Smooth muscle cell (in vitro differentiated cells): ENCODE measurements around the gene TMBIM1. TPM values are rescaled to one million over a fixed set of nuclear protein-coding genes. Genes with fewer than 3 reads are reported as not detected.
"Not testable (repeated sequence)": the region's sequence is repeated elsewhere in the genome, so short reads cannot be mapped to it uniquely, and the experiment has no call there.

Source experiments
- DNase-seq: peaks from one replicate; lab custom pipeline; 2025; ENCODE audit not compliant: unreplicated experiment; lab: John Stamatoyannopoulos, UW
- H2AFZ ChIP-seq: fragments of 200-600 bp; sonication (generic); 2 replicates; pipeline ENCODE4 v1.6.0; 2016; ENCODE audit warnings: antibody characterized with exemption, low read depth, mild to moderate bottlenecking
- H3F3A ChIP-seq: fragments of 200-600 bp; sonication (generic); 2 replicates; pipeline ENCODE4 v1.6.0; 2017; ENCODE audit warnings: antibody characterized with exemption, low read depth
- H3K27ac ChIP-seq: fragments of 200-600 bp; sonication (generic); 2 replicates; pipeline ENCODE4 v1.5.1; 2016; ENCODE audit warnings: low read depth, mild to moderate bottlenecking
- H3K27me3 ChIP-seq: fragments of 200-600 bp; sonication (generic); 2 replicates; pipeline ENCODE4 v1.6.1; 2016; ENCODE audit warnings: low read depth, mild to moderate bottlenecking
- H3K36me3 ChIP-seq: fragments of 200-600 bp; sonication (generic); 2 replicates; pipeline ENCODE4 v1.5.1; 2016; ENCODE audit warnings: low read depth
- H3K4me1 ChIP-seq: fragments of 200-600 bp; sonication (generic); 2 replicates; pipeline ENCODE4 v1.5.1; 2016; ENCODE audit warnings: low read depth
- H3K4me2 ChIP-seq: fragments of 200-600 bp; sonication (generic); 2 replicates; pipeline ENCODE4 v1.6.0; 2016; ENCODE audit warnings: mild to moderate bottlenecking
- H3K4me3 ChIP-seq: fragments of 200-600 bp; sonication (generic); 2 replicates; pipeline ENCODE4 v1.5.1; 2016; ENCODE audit warnings: mild to moderate bottlenecking
- H3K79me2 ChIP-seq: fragments of 200-600 bp; sonication (generic); 2 replicates; pipeline ENCODE4 v1.6.0; 2016; ENCODE audit warnings: low read depth, mild to moderate bottlenecking
- H3K9ac ChIP-seq: fragments of 200-600 bp; sonication (generic); 2 replicates; pipeline ENCODE4 v1.6.0; 2016; ENCODE audit warnings: low read depth
- H3K9me3 ChIP-seq: fragments of 200-600 bp; sonication (generic); replicated peaks from 2 replicates; pipeline ENCODE4 v1.5.1; 2016; ENCODE audit warnings: low read depth
- H4K20me1 ChIP-seq: fragments of 200-600 bp; sonication (generic); 2 replicates; pipeline ENCODE4 v1.6.0; 2016; ENCODE audit warnings: low read depth
- WGBS: methylation state at CpG from one replicate; pipeline ENCODE4 v1.1.7; 2016; ENCODE audit warnings: low lambda C conversion rate; 5-methylcytosine and 5-hydroxymethylcytosine counted together
- polyA plus RNA-seq: library from polyadenylated mRNA; unstranded; fragments of >200 nt; fragmentation: Nextera tagmentation; extraction: Ambion mirVana; gene quantifications from 2 replicates; pipeline ENCODE4 v1.2.1, GENCODE V29; 2016
- total RNA-seq: library from RNA; depleted of rRNA; stranded (reverse); fragments of >200 nt; gene quantifications from 2 replicates; pipeline ENCODE4 v1.2.3, GENCODE V29; 2014
- TF ChIP-seq, protein P1 (sequence below): fragments of 200-600 bp; sonication (generic); IDR thresholded peaks from 2 replicates; pipeline ENCODE4 v1.5.1; 2017; ENCODE audit warnings: borderline replicate concordance, mild to moderate bottlenecking, antibody characterized with exemption; ENCODE audit not compliant: insufficient read depth, poor library complexity, severe bottlenecking

The TMBIM1 gene
- total and polyA plus RNA-seq, 2 experiments from 2014 or later: 109 to 121 TPM

DNA sequence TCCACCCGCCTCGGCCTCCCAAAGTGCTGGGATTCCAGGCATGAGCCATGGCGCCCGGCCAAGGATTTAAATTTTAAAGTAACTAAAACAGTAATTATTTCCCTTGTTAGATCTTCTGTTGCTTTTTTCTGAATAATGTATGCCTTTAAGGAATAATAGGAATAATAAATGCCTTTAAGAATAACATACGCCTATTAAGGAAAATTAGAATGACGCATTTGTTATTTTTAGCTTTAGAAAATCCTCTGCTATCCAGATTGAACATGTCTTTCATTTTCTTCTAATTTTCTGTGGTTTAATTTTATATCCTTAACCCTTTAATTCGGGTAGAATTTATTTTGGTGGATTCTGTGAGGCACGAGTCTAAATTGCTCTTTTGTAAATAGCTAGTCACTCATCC lies 23.1 kb upstream of the TMBIM1 start:
- Histone ChIP-seq H3K27ac (no peak overlapping the region), H3K4me1 (peaks cover 5% of the 10 kb centered on the region), H3K4me2 (no peak overlapping the region), H3F3A (no peaks in the 10 kb centered on the region), H3K79me2 (no peaks in the 10 kb centered on the region), H3K9me3 (no peaks in the 10 kb centered on the region), H2AFZ (no peak overlapping the region), H3K4me3 (no peak overlapping the region), H3K9ac (no peak overlapping the region), H4K20me1 (no peaks in the 10 kb centered on the region), H3K27me3 (no peaks in the 10 kb centered on the region), H3K36me3 (no peaks in the 10 kb centered on the region)
- no peak for DNase-seq
- TF ChIP-seq, protein P1, sequence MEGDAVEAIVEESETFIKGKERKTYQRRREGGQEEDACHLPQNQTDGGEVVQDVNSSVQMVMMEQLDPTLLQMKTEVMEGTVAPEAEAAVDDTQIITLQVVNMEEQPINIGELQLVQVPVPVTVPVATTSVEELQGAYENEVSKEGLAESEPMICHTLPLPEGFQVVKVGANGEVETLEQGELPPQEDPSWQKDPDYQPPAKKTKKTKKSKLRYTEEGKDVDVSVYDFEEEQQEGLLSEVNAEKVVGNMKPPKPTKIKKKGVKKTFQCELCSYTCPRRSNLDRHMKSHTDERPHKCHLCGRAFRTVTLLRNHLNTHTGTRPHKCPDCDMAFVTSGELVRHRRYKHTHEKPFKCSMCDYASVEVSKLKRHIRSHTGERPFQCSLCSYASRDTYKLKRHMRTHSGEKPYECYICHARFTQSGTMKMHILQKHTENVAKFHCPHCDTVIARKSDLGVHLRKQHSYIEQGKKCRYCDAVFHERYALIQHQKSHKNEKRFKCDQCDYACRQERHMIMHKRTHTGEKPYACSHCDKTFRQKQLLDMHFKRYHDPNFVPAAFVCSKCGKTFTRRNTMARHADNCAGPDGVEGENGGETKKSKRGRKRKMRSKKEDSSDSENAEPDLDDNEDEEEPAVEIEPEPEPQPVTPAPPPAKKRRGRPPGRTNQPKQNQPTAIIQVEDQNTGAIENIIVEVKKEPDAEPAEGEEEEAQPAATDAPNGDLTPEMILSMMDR: no peak
- 96% methylated on average over 8 of the region's 8 CpGs for WGBS

DNA sequence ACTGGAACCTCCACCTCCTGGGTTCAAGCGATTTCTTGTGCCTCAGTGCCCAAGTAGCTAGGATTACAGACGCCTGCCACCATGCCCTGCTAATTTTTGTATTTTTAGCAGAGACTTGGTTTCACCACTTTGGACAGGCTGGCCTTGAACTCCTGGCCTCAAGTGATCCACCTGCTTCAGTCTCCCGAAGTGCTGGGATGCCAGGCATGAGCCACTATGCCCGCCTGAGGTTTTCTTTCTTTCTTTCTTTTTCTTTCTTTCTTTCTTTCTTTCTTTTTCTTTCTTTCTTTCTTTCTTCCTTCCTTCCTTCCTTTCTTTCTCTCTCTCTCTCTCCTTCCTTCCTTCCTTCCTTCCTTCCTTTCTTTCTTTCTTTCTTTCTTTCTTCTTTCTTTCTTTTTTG lies 22.5 kb upstream of the TMBIM1 start:
- not testable (repeated sequence) for H3K4me2 ChIP-seq, H3K4me1 ChIP-seq, H3K27me3 ChIP-seq, H3F3A ChIP-seq, H2AFZ ChIP-seq, H3K36me3 ChIP-seq, H3K79me2 ChIP-seq, H3K27ac ChIP-seq, H4K20me1 ChIP-seq, H3K9ac ChIP-seq, H3K9me3 ChIP-seq, H3K4me3 ChIP-seq, DNase-seq
- WGBS: 97% methylated on average over 4 of the region's 4 CpGs

DNA sequence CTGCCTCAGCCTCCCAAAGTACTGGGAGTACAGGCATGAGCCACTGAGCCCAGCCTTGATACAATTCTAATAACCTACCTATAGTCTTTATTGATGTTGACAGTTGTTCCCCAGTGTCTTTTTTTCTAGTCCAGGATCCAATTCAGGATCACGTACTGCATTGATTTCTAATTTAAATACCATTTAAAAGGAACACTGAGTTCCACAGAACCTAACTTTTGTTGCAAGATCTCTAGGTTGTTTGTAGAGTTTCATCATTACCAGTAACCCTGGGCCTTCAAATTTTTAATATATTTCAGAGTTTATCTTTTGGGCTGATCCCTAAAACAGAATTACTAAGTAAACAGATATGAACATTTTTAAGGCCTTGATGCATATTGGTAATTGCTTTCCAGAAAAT lies 21.1 kb upstream of the TMBIM1 start:
- Histone ChIP-seq H3K4me2 (no peak overlapping the region), H3K79me2 (no peaks in the 10 kb centered on the region), H3K27ac (no peak overlapping the region), H3F3A (no peaks in the 10 kb centered on the region), H3K36me3 (no peaks in the 10 kb centered on the region), H2AFZ (no peak overlapping the region), H4K20me1 (no peaks in the 10 kb centered on the region), H3K4me3 (no peak overlapping the region), H3K9me3 (no peaks in the 10 kb centered on the region), H3K9ac (no peak overlapping the region), H3K27me3 (no peaks in the 10 kb centered on the region), H3K4me1 (peaks cover 5% of the 10 kb centered on the region)
- no peak for DNase-seq
- TF ChIP-seq, protein P1: no peak
- 100% methylated on average over 1 of the region's 1 CpG for WGBS

DNA sequence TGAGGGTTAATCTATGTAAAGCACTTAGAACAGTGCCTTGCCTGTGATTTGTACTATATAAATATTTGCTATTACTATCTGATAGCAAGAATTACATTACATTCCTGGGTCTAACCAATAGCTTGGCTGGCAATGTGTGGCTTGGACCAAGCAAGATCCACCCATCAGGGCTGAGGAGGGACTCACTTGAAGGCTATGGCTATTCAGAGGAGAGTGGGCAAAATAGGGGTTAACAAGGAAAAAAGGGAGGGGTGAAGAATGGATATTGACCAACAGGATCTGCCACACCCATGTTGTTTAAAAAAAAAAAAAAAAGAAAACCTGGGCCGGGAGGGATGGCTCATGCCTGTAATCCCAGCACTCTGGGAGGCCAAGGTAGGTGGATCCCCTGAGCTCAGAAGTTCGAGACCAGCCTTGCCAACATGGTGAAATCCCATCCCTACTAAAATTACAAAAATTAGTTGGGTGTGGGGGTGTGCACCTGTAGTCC lies 20.0 kb upstream of the TMBIM1 start:
- H3K27ac ChIP-seq: no peak overlapping the region
- H3K4me1 ChIP-seq: peaks cover 5% of the 10 kb centered on the region
- no peak overlapping the region for H3K9ac ChIP-seq
- 79% methylated on average over 2 of the region's 2 CpGs for WGBS
- no peaks in the 10 kb centered on the region for H4K20me1 ChIP-seq
- DNase-seq: no peak
- H3K79me2 ChIP-seq: no peaks in the 10 kb centered on the region
- H3F3A ChIP-seq: no peaks in the 10 kb centered on the region
- H3K9me3 ChIP-seq: no peaks in the 10 kb centered on the region
- no peak overlapping the region for H3K4me2 ChIP-seq
- H2AFZ ChIP-seq: no peak overlapping the region
- no peaks in the 10 kb centered on the region for H3K27me3 ChIP-seq
- TF ChIP-seq, protein P1: no peak
- H3K36me3 ChIP-seq: no peaks in the 10 kb centered on the region
- H3K4me3 ChIP-seq: no peak overlapping the region

DNA sequence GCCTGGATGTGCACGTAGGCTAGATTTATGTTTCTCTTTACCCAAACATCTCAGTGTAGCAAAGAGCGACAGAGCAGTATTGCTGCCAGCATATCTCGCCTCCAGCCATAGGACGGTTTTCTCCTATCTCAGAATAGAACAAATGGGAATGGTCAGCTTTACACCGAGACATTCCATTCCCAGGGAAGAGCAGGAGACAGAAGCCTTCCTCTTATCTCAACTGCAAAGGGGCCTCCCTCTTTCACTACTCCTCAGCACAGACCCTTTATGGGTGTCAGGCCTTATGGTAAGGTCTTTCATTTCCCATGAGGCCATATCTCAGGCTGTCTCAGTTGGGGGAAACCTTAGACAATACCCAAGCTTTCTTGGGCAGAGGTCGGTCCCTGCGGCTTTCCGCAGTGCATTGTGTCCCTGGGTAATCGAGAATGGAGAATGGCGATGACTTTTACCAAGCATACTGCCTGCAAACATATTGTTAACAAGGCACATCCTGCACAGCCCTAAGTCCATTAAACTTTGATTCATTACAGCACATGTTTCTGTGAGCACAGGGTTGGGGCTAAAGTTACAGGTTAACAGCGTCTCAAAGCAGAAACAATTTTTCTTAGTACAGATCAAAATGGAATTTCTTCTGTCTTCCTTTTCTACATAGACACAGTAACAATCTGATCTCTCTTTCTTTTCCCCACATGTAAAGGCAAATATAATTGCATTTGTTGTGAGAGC lies 19.4 kb upstream of the TMBIM1 start:
- not testable (repeated sequence) for H3K9ac ChIP-seq, H3K4me3 ChIP-seq, H3K27me3 ChIP-seq, H3K9me3 ChIP-seq, H3K27ac ChIP-seq, H4K20me1 ChIP-seq, H3K79me2 ChIP-seq, H3K4me1 ChIP-seq, H3K36me3 ChIP-seq, H3F3A ChIP-seq, DNase-seq, H3K4me2 ChIP-seq
- peak overlapping the region; percentile 43 for H2AFZ ChIP-seq
- WGBS: 58% methylated on average over 11 of the region's 11 CpGs
